Stimulated activated CD8-positive, alpha-beta memory T cell treated with anti-CD3 and anti-CD28 coated beads, Interleukin-15, amount 100 ng/mL, for 4 hours (primary cell): ENCODE measurements around the gene PHC2.
"Not testable (repeated sequence)": the region's sequence is repeated elsewhere in the genome, so short reads cannot be mapped to it uniquely, and the experiment has no call there.

Experiments
- DNase-seq, 2 donors: peaks; one replicate each; pipeline ENCODE4 v3.0.0-alpha.2; 2020; ENCODE audit warnings: low read depth in 2 of 2

Gene PHC2

GRCh38 chr1:33314416-33314815 is 116.5 kb downstream of the PHC2 start:
- no peak for DNase-seq

GRCh38 chr1:33312413-33312749 is 118.5 kb downstream of the PHC2 start:
- no peak for DNase-seq

- DNase-seq: no peak
These were observed 119.0 kb downstream of the PHC2 start for GRCh38 chr1:33311706-33312412.

- DNase-seq: no peak
These were observed 120.2 kb downstream of the PHC2 start for GRCh38 chr1:33310702-33311101.

GRCh38 chr1:33309351-33309750 is 121.5 kb downstream of the PHC2 start:
- not testable (repeated sequence) for DNase-seq

- no peak for DNase-seq
These were observed 123.4 kb downstream of the PHC2 start for GRCh38 chr1:33307494-33307864.

- no peak for DNase-seq
These were observed 124.0 kb downstream of the PHC2 start for GRCh38 chr1:33306653-33307493.

GRCh38 chr1:33305816-33306652 is 124.9 kb downstream of the PHC2 start:
- no peak for DNase-seq

GRCh38 chr1:33305016-33305415 is 125.9 kb downstream of the PHC2 start:
- DNase-seq: no peak

- no peak for DNase-seq
These were observed 128.6 kb downstream of the PHC2 start for GRCh38 chr1:33302325-33302724.

GRCh38 chr1:33301273-33301984 is 129.5 kb downstream of the PHC2 start:
- no peak for DNase-seq

- DNase-seq: no peak
These were observed 130.2 kb downstream of the PHC2 start for GRCh38 chr1:33300673-33301072.

GRCh38 chr1:33299461-33300155 is 131.3 kb downstream of the PHC2 start:
- DNase-seq: no peak

- DNase-seq: peak in 1 of 2 donors; percentile 13
These were observed 132.1 kb downstream of the PHC2 start for GRCh38 chr1:33298623-33299277.

GRCh38 chr1:33297911-33298622 is 132.8 kb downstream of the PHC2 start:
- DNase-seq: no peak

GRCh38 chr1:33296824-33297223 is 134.1 kb downstream of the PHC2 start:
- no peak for DNase-seq

GRCh38 chr1:33296082-33296458 is 134.8 kb downstream of the PHC2 start:
- DNase-seq: no peak

GRCh38 chr1:33295450-33296081 is 135.3 kb downstream of the PHC2 start:
- peak; percentile 64 to 69 for DNase-seq

GRCh38 chr1:33295023-33295422 is 135.9 kb downstream of the PHC2 start:
- no peak for DNase-seq
